IMR-90 (cell line): ENCODE results near the gene ZCCHC14. TPM values are rescaled to one million over a fixed set of nuclear protein-coding genes. Genes with fewer than 3 reads are reported as not detected.

ENCODE experiments used
- CTCF ChIP-seq: conservative IDR thresholded peaks from 2 replicates; pipeline ENCODE4 v1.5.1; 2012; ENCODE audit warnings: mild to moderate bottlenecking, low read depth, low read length, improper control_type of control experiment
- FOS ChIP-seq: fragments of 150-350 bp; IDR thresholded peaks from 2 replicates; pipeline ENCODE4 v1.6.1; 2016; ENCODE audit warnings: low read depth, low read length
- MAZ ChIP-seq: IDR thresholded peaks from 2 replicates; pipeline ENCODE4 v1.6.1; 2012; ENCODE audit warnings: low read depth, mild to moderate bottlenecking, low read length, improper control_type of control experiment, moderate library complexity, borderline replicate concordance
- NFE2L2 ChIP-seq: fragments of 150-350 bp; IDR thresholded peaks from 2 replicates; pipeline ENCODE4 v1.6.1; 2016; ENCODE audit warnings: low read depth, mild to moderate bottlenecking, low read length
- polyA plus RNA-seq, 3 experiments: library from polyadenylated mRNA; depleted of rRNA; stranded (reverse); fragments of >200 nt; gene quantifications; 2 replicates each; pipeline ENCODE4 v1.2.3, GENCODE V29; 2012; ENCODE audit warnings: low replicate concordance in 1 of 3
- total RNA-seq: library from RNA; depleted of rRNA; stranded (reverse); fragments of >200 nt; gene quantifications from 2 replicates; pipeline ENCODE4 v1.2.3, GENCODE V29; 2012

ZCCHC14 gene
- total and polyA plus RNA-seq, 2 of the 4 experiments (the other 2 are of a cell fraction): 2.5 to 5.3 TPM

- TF ChIP-seq CTCF (no peak), MAZ (no peak; the same call in 1 of the 2 replicates), NFE2L2 (no peak), FOS (peak; percentile 85)
Observed at GRCh38 chr16:87464691-87465300, 28.0 kb downstream of the ZCCHC14 start (continued).
